NB4 (cell line): ENCODE data around the gene NEO1.

Experiments used
- MYC ChIP-seq: IDR thresholded peaks from 2 replicates; pipeline ENCODE4 v1.6.1; 2011; ENCODE audit warnings: low read depth, low read length
- POLR2A ChIP-seq: IDR thresholded peaks from 2 replicates; pipeline ENCODE4 v1.6.1; 2011; ENCODE audit warnings: mild to moderate bottlenecking; ENCODE audit not compliant: insufficient read length; ENCODE audit errors: extremely low read depth
- TF ChIP-seq, protein P1 (sequence below): IDR thresholded peaks from one replicate; pipeline ENCODE4 v1.5.1; 2012; ENCODE audit warnings: low read depth, low read length
- TF ChIP-seq, protein P2 (sequence below): IDR thresholded peaks from 2 replicates; pipeline ENCODE4 v1.6.1; 2011; ENCODE audit warnings: low read depth, low read length

DNA sequence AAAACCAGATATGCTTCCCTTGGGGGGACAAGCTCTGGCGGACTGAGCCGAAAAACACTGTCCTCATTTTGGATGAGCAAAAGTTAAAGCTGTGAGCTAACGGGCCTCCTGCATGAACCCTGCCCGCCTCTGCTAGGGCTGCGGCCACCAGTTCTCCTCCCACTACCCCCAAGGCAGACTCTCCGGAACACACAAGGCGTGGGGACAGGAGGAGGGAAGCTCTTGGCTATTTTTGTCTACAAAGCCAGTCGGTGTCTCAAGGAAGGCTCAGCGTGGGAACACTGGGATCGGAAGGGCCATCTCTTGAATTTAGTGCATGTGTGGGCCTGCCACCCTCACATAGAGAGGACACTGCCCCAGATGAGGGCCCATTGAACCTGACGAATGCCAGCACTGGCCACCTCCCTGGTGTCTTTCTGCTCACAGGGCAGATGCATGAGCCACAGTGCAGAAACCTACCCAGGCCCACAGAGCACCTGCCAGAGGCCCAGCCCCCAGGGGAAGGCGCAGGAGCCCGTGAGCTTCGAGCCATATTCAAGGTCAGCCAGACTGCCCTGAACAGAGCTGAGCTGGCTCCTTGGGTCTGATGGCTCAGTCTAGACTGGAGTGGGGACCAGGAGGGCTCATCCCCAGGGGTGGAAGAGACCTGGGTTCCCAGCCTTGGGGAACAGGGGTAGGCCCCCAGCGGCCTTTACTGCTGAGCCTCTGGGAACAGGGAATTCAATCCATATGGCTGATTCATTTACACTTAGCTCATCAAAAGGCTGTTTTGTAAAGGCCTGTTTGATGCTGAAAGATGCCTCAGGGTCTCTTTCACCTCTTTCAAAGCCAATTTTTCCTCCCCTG lies 278.2 kb downstream of the NEO1 start:
- TF ChIP-seq, protein P1, sequence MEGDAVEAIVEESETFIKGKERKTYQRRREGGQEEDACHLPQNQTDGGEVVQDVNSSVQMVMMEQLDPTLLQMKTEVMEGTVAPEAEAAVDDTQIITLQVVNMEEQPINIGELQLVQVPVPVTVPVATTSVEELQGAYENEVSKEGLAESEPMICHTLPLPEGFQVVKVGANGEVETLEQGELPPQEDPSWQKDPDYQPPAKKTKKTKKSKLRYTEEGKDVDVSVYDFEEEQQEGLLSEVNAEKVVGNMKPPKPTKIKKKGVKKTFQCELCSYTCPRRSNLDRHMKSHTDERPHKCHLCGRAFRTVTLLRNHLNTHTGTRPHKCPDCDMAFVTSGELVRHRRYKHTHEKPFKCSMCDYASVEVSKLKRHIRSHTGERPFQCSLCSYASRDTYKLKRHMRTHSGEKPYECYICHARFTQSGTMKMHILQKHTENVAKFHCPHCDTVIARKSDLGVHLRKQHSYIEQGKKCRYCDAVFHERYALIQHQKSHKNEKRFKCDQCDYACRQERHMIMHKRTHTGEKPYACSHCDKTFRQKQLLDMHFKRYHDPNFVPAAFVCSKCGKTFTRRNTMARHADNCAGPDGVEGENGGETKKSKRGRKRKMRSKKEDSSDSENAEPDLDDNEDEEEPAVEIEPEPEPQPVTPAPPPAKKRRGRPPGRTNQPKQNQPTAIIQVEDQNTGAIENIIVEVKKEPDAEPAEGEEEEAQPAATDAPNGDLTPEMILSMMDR = no peak
- TF ChIP-seq POLR2A = no peak
- TF ChIP-seq MYC = no peak
- TF ChIP-seq, protein P2, sequence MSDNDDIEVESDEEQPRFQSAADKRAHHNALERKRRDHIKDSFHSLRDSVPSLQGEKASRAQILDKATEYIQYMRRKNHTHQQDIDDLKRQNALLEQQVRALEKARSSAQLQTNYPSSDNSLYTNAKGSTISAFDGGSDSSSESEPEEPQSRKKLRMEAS = no peak
